ENCODE results near the gene TAGAP. TPM values are rescaled to one million over a fixed set of nuclear protein-coding genes. Genes with fewer than 3 reads are reported as not detected.
A peak's percentile ranks its signal among the peaks of the same experiment; 100 is the strongest.

TAGAP gene
- total RNA-seq, 1 donor from 2014 or later: 9.2 TPM

DNA sequence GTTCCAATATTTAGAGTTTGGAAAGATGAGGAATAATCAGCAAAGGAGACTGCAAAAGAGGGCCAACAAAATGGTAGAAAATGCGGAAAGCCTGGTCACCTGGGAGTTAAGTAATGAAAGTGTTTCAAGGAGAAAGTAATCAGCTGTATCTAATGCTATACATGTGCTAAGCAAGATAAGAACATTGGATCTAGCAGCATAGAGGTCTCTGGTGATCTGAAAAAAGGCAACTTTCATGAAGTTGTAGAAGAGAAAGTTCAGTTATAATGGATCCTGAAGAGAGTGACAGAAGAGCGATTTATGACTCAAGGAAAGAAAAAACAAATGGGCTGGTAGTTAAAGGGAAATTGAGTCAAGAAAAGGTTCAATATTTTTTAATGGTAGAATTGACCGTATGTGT, 40.2 kb downstream of the TAGAP start:
- Histone ChIP-seq H3K4me3 (no peak overlapping the region), H3K4me1 (peaks cover 0 to 2% of the 10 kb centered on the region in 2 donors), H3K27ac (no peak overlapping the region), H3K27me3 (no peaks in the 10 kb centered on the region), H3K9me3 (no peaks in the 10 kb centered on the region), H3K36me3 (no peaks in the 10 kb centered on the region)
- TF ChIP-seq, protein P1, sequence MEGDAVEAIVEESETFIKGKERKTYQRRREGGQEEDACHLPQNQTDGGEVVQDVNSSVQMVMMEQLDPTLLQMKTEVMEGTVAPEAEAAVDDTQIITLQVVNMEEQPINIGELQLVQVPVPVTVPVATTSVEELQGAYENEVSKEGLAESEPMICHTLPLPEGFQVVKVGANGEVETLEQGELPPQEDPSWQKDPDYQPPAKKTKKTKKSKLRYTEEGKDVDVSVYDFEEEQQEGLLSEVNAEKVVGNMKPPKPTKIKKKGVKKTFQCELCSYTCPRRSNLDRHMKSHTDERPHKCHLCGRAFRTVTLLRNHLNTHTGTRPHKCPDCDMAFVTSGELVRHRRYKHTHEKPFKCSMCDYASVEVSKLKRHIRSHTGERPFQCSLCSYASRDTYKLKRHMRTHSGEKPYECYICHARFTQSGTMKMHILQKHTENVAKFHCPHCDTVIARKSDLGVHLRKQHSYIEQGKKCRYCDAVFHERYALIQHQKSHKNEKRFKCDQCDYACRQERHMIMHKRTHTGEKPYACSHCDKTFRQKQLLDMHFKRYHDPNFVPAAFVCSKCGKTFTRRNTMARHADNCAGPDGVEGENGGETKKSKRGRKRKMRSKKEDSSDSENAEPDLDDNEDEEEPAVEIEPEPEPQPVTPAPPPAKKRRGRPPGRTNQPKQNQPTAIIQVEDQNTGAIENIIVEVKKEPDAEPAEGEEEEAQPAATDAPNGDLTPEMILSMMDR (IDR thresholded peaks at IDR 0.05): no peak
- DNase-seq (ENCODE audit: low spot score in 2 of 2): no peak
- intact Hi-C loops (cut with DNase I): loop anchor here (5.0 kb wide), 1 partner anchor 187 kb away; the partner anchor contains the start of gene EZR

DNA sequence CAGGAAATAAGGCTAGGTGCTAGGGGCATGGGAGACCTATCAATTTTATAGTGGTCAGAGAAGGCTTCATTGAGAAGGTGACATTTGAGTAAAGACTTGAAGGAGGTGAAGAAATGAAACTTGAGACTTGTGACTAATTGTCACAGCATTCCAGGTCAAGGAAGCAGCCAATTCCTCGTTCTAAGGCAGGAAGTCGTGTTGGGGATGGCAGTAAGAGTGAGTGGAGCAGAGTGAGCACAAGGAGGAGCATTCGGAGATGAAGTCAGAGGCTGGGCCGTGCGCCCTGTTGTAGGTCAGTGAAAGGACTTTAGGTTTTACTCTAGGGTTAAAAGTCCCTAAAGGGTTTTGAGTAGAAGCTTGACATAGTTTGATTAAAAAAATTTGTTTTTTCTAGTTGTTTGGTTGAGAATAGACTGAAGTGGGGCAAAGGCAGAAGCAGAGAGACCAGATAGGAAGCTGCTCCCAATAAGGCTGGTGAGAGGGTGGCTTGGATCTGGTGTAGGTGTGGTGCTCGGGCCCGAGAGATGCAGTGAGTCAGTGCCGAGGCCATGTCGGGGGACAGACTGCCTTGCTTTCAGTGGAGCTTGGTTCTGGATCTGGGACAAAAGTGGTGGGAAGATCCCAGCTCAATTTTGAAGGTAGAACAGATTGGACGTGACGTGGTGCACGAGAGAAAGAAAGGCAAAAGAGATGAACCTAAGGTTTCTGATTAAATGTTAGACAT, 42.2 kb downstream of the TAGAP start:
- no peaks in the 10 kb centered on the region for H3K27me3 ChIP-seq
- peaks cover 0 to 2% of the 10 kb centered on the region in 2 donors for H3K4me1 ChIP-seq
- no peaks in the 10 kb centered on the region for H3K9me3 ChIP-seq
- no peaks in the 10 kb centered on the region for H3K36me3 ChIP-seq
- no peak overlapping the region for H3K27ac ChIP-seq
- TF ChIP-seq, protein P1 (IDR thresholded peaks at IDR 0.05): no peak
- intact Hi-C loops (cut with DNase I): loop anchor here (5.0 kb wide), 1 partner anchor 185 kb away; the partner anchor contains the start of gene EZR
- no peak for DNase-seq (ENCODE audit: low spot score in 2 of 2)
- H3K4me3 ChIP-seq: no peak overlapping the region

DNA sequence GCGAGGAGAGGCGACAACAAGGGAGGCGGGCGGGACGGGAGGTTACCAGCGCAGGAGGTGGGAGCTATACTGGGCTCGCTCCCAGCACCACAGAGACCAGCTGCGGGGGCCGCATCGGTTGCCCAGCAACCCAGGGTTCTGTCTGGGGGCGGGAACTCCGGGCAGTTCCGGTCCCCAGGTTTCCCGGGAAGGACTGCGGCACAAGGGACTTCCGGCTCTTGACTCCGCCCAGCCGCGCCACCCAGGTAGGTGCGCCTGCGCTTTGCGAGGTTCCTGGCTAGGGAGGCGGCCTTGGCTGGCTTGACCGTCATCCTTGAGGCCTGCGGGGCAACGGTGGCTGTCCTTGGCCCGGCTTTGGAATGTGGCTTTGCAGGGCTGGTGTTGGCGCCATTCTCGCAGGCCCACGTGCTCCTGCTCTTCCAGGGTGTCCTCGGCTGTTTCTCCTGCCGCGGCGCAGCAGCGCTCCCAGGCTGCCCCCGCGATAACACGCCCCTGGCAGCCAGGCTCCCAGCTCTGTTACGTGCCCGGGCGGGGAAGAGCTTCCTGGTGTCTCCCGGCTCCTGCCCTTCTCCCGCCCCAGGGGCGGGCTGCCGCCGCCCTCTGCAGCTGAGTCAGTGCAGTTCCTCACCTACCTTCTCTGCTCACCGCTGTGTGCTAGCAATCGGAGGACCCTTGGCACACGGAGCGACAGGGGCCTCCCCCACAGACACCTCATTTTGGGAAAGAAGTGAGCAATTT, 45.0 kb downstream of the TAGAP start, which contains the start of gene RSPH3:
Gene RSPH3 (minus strand): TSS at position 537 of the 738 bp plus-strand sequence. CDS start 652 bp downstream, outside the sequence.
- H3K27ac ChIP-seq: peak within 1 kb of the TSS; percentile 57 to 61
- H3K4me3 ChIP-seq: peak within 1 kb of the TSS; percentile 66 to 83
- DNase-seq (ENCODE audit: low spot score in 2 of 2): peak; percentile 51 to 94
- TF ChIP-seq, protein P1 (IDR thresholded peaks at IDR 0.05): peak in 1 of 3 experiments; percentile 29
- no peaks in the 10 kb centered on the region for H3K27me3 ChIP-seq
- peaks cover 0 to 2% of the 10 kb centered on the region in 2 donors for H3K4me1 ChIP-seq
- intact Hi-C loops (cut with DNase I): loop anchor here (5.0 kb wide), 2 partner anchors 183 to 293 kb away; partner anchors contain the start of gene EZR
- no peaks in the 10 kb centered on the region for H3K36me3 ChIP-seq
- no peaks in the 10 kb centered on the region for H3K9me3 ChIP-seq

DNA sequence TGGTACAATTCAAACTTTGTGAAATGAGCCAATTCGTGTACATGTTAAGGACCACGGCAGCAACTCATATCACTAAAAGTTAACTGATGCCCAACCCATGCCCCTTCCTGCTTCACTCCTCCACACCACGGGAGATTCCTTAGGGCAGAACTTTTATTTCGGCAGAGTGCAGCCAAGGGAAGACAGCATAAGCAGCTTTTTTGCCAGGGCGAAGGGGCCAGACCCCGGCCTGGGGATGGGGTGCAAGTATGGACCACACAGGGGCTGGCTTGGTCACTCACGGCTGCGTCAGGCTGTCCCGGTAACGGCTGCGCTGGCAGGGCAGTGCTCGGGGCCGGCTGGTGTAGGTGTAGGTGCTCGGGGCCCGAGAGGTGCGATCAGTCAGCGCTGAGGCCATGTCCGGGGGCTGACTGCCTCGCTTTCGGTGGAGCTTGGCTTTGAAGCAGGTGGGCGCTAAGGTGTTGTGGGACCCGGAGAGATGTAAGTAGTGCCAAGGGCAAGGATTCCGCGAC, 45.6 kb downstream of the TAGAP start:
- TF ChIP-seq, protein P1 (IDR thresholded peaks at IDR 0.05): no peak
- Histone ChIP-seq H3K36me3 (no peaks in the 10 kb centered on the region), H3K4me3 (peak overlapping the region; percentile 66 to 83), H3K4me1 (peaks cover 0 to 2% of the 10 kb centered on the region in 2 donors), H3K27me3 (no peaks in the 10 kb centered on the region), H3K27ac (peak overlapping the region; percentile 57 to 61), H3K9me3 (no peaks in the 10 kb centered on the region)
- intact Hi-C loops (cut with DNase I): loop anchor here (5.0 kb wide), 1 partner anchor 292 kb away; no protein-coding TSS in a partner anchor
- no peak for DNase-seq (ENCODE audit: low spot score in 2 of 2)

DNA sequence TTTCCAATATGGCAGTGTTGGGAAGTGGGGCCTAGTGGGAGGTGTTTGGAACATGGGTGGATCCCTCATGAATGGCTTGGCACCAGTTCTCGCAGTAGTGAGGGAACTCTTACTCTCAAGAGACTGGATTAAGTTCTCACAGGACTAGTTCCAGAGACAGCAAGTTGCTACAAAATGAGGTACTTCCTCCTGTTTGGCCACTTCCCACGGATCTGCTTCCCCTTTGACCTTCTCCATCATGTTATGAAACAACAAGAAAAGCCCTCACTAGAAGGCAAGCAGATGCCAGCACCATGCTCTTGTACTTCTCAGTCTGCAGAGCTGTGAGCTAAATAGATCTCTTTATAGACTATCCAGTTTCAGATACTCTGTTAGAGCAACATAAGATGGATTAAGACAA, 47.9 kb downstream of the TAGAP start:
- peaks cover 0 to 19% of the 10 kb centered on the region in 2 donors for H3K36me3 ChIP-seq
- H3K4me1 ChIP-seq: peaks cover 0 to 2% of the 10 kb centered on the region in 2 donors
- H3K9me3 ChIP-seq: no peaks in the 10 kb centered on the region
- TF ChIP-seq, protein P1 (IDR thresholded peaks at IDR 0.05): no peak
- no peak overlapping the region for H3K4me3 ChIP-seq
- no peak overlapping the region for H3K27ac ChIP-seq
- no peaks in the 10 kb centered on the region for H3K27me3 ChIP-seq
- intact Hi-C loops (cut with DNase I): loop anchor here (5.0 kb wide), 1 partner anchor 290 kb away; no protein-coding TSS in a partner anchor
- DNase-seq (ENCODE audit: low spot score in 2 of 2): no peak

All from ascending aorta (tissue), 2 donors.